ENCODE measurements around the gene MYD88. TPM values are rescaled to one million over a fixed set of nuclear protein-coding genes. Genes with fewer than 3 reads are reported as not detected.
A peak's percentile ranks its signal among the peaks of the same experiment; 100 is the strongest.

Gene MYD88
- total and polyA plus RNA-seq, 9 of the 15 experiments (the other 6 are each of a cell fraction or from before 2014, with no cell fraction given) = 3.2 to 47.3 (median 27.6) TPM

DNA sequence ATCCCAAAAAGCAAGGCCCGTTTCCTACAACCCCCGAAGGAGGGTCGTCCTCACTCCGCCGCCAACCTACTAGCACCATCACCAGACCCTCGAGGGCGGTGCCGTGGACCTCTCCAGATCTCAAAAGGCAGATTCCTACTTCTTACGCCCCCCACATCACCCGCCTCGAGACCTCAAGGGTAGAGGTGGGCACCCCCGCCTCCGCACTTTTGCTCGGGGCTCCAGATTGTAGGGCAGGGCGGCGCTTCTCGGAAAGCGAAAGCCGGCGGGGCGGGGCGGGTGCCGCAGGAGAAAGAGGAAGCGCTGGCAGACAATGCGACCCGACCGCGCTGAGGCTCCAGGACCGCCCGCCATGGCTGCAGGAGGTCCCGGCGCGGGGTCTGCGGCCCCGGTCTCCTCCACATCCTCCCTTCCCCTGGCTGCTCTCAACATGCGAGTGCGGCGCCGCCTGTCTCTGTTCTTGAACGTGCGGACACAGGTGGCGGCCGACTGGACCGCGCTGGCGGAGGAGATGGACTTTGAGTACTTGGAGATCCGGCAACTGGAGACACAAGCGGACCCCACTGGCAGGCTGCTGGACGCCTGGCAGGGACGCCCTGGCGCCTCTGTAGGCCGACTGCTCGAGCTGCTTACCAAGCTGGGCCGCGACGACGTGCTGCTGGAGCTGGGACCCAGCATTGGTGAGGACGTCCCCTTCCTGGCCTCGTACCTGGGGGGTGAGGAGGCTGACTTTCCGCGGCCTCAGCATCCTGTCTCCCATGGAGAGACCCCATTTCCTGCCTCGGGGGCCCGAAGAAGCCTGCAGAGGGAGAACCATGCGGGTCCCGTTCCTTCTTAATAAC, at the start of gene MYD88 (continued):
- TF ChIP-seq, protein P1, sequence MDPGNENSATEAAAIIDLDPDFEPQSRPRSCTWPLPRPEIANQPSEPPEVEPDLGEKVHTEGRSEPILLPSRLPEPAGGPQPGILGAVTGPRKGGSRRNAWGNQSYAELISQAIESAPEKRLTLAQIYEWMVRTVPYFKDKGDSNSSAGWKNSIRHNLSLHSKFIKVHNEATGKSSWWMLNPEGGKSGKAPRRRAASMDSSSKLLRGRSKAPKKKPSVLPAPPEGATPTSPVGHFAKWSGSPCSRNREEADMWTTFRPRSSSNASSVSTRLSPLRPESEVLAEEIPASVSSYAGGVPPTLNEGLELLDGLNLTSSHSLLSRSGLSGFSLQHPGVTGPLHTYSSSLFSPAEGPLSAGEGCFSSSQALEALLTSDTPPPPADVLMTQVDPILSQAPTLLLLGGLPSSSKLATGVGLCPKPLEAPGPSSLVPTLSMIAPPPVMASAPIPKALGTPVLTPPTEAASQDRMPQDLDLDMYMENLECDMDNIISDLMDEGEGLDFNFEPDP (CRISPR knock-in tag; IDR thresholded peaks at IDR 0.05) = no peak
- TF ChIP-seq KLF1 (tag; IDR thresholded peaks at IDR 0.05) (no peak), BCOR (IDR thresholded peaks at IDR 0.05) (peak; percentile 8; the same call in 1 of the 2 replicates), ZEB2 (IDR thresholded peaks at IDR 0.05) (0 out of 2 replicates have a peak, but pooled peaks have one; percentile 14), RBM17 (IDR thresholded peaks at IDR 0.05; ENCODE audit: borderline replicate concordance, low read depth, low read length) (no peak), NBN (IDR thresholded peaks at IDR 0.05; ENCODE audit: low read depth) (0 out of 2 replicates have a peak, but pooled peaks have one; percentile 42), ZNF589 (CRISPR knock-in tag; IDR thresholded peaks at IDR 0.05; ENCODE audit: low read depth) (no peak), ZC3H4 (CRISPR knock-in tag; IDR thresholded peaks at IDR 0.05; ENCODE audit: borderline replicate concordance) (no peak; the same call in 1 of the 2 replicates), YY1 (IDR thresholded peaks at IDR 0.05; ENCODE audit: borderline replicate concordance in 1 of 3, control insufficient read depth in 1 of 3, extremely low read depth in 1 of 3, insufficient read depth in 3 of 3, insufficient read length in 1 of 3, insufficient replicate concordance in 2 of 3, low read depth in 1 of 3, low read length in 2 of 3) (peak; percentile 44 to 89 (median 87)), SRSF3 (IDR thresholded peaks at IDR 0.05; ENCODE audit: insufficient read depth, low read length) (no peak), ZNF444 (CRISPR knock-in tag; IDR thresholded peaks at IDR 0.05) (no peak), HDAC1 (IDR thresholded peaks at IDR 0.05) (peak in 1 of 2 experiments; percentile 55; a peak in 1 of 4 replicates), HNRNPUL1 (IDR thresholded peaks at IDR 0.05; ENCODE audit: low read length) (no peak)
- TF ChIP-seq, protein P2, sequence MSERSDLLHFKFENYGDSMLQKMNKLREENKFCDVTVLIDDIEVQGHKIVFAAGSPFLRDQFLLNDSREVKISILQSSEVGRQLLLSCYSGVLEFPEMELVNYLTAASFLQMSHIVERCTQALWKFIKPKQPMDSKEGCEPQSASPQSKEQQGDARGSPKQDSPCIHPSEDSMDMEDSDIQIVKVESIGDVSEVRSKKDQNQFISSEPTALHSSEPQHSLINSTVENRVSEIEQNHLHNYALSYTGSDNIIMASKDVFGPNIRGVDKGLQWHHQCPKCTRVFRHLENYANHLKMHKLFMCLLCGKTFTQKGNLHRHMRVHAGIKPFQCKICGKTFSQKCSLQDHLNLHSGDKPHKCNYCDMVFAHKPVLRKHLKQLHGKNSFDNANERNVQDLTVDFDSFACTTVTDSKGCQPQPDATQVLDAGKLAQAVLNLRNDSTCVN (CRISPR knock-in tag; IDR thresholded peaks at IDR 0.05) = no peak
- TF ChIP-seq, protein P3, sequence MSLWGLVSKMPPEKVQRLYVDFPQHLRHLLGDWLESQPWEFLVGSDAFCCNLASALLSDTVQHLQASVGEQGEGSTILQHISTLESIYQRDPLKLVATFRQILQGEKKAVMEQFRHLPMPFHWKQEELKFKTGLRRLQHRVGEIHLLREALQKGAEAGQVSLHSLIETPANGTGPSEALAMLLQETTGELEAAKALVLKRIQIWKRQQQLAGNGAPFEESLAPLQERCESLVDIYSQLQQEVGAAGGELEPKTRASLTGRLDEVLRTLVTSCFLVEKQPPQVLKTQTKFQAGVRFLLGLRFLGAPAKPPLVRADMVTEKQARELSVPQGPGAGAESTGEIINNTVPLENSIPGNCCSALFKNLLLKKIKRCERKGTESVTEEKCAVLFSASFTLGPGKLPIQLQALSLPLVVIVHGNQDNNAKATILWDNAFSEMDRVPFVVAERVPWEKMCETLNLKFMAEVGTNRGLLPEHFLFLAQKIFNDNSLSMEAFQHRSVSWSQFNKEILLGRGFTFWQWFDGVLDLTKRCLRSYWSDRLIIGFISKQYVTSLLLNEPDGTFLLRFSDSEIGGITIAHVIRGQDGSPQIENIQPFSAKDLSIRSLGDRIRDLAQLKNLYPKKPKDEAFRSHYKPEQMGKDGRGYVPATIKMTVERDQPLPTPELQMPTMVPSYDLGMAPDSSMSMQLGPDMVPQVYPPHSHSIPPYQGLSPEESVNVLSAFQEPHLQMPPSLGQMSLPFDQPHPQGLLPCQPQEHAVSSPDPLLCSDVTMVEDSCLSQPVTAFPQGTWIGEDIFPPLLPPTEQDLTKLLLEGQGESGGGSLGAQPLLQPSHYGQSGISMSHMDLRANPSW (CRISPR knock-in tag; IDR thresholded peaks at IDR 0.05) = no peak
- TF ChIP-seq, protein P4, sequence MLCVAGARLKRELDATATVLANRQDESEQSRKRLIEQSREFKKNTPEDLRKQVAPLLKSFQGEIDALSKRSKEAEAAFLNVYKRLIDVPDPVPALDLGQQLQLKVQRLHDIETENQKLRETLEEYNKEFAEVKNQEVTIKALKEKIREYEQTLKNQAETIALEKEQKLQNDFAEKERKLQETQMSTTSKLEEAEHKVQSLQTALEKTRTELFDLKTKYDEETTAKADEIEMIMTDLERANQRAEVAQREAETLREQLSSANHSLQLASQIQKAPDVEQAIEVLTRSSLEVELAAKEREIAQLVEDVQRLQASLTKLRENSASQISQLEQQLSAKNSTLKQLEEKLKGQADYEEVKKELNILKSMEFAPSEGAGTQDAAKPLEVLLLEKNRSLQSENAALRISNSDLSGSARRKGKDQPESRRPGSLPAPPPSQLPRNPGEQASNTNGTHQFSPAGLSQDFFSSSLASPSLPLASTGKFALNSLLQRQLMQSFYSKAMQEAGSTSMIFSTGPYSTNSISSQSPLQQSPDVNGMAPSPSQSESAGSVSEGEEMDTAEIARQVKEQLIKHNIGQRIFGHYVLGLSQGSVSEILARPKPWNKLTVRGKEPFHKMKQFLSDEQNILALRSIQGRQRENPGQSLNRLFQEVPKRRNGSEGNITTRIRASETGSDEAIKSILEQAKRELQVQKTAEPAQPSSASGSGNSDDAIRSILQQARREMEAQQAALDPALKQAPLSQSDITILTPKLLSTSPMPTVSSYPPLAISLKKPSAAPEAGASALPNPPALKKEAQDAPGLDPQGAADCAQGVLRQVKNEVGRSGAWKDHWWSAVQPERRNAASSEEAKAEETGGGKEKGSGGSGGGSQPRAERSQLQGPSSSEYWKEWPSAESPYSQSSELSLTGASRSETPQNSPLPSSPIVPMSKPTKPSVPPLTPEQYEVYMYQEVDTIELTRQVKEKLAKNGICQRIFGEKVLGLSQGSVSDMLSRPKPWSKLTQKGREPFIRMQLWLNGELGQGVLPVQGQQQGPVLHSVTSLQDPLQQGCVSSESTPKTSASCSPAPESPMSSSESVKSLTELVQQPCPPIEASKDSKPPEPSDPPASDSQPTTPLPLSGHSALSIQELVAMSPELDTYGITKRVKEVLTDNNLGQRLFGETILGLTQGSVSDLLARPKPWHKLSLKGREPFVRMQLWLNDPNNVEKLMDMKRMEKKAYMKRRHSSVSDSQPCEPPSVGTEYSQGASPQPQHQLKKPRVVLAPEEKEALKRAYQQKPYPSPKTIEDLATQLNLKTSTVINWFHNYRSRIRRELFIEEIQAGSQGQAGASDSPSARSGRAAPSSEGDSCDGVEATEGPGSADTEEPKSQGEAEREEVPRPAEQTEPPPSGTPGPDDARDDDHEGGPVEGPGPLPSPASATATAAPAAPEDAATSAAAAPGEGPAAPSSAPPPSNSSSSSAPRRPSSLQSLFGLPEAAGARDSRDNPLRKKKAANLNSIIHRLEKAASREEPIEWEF (CRISPR knock-in tag; IDR thresholded peaks at IDR 0.05) = no peak
